COR-L47 (cell line): ENCODE data around the gene DRC3.

Experiments used
- DNase-seq: peaks from one replicate; lab custom pipeline; 2025; lab: John Stamatoyannopoulos, UW

DRC3 gene

GRCh38 chr17:18025241-18025944 is 52.7 kb downstream of the DRC3 start:
- DNase-seq, result no peak

GRCh38 chr17:18025945-18026776 is 53.5 kb downstream of the DRC3 start:
- peak; percentile 27 for DNase-seq

- DNase-seq, result no peak
These were observed 54.6 kb downstream of the DRC3 start for GRCh38 chr17:18027280-18027679.

GRCh38 chr17:18028114-18028951 is 55.7 kb downstream of the DRC3 start:
- peak; percentile 15 for DNase-seq

- DNase-seq, result no peak
These were observed 56.4 kb downstream of the DRC3 start for GRCh38 chr17:18028952-18029540.

- no peak for DNase-seq
These were observed 59.3 kb downstream of the DRC3 start for GRCh38 chr17:18031955-18032354.

GRCh38 chr17:18033442-18034099 is 60.9 kb downstream of the DRC3 start:
- peak; percentile 22 for DNase-seq

GRCh38 chr17:18035704-18036103 is 63.0 kb downstream of the DRC3 start:
- no peak for DNase-seq

GRCh38 chr17:18037486-18037885 is 64.8 kb downstream of the DRC3 start:
- DNase-seq, result no peak

GRCh38 chr17:18038149-18038850 is 65.6 kb downstream of the DRC3 start:
- no peak for DNase-seq

GRCh38 chr17:18038861-18039534 is 66.3 kb downstream of the DRC3 start, which contains the start of the genes ATPAF2 and GID4:
ATPAF2 (minus strand) TSS chr17:18039168; CDS start chr17:18039013, 155 bp downstream.
GID4 (plus strand) TSS chr17:18039408; CDS start chr17:18039465, 57 bp downstream.
- DNase-seq, result peak; percentile 91

- DNase-seq, result no peak
These were observed 67.0 kb downstream of the DRC3 start for GRCh38 chr17:18039535-18040260.

GRCh38 chr17:18040261-18040858 is 67.7 kb downstream of the DRC3 start:
- no peak for DNase-seq

GRCh38 chr17:18041776-18042175 is 69.1 kb downstream of the DRC3 start:
- no peak for DNase-seq

GRCh38 chr17:18042983-18043382 is 70.3 kb downstream of the DRC3 start:
- DNase-seq, result no peak

- DNase-seq, result no peak
These were observed 70.8 kb downstream of the DRC3 start for GRCh38 chr17:18043491-18043890.

GRCh38 chr17:18044609-18045008 is 71.9 kb downstream of the DRC3 start:
- no peak for DNase-seq

GRCh38 chr17:18045691-18046350 is 73.2 kb downstream of the DRC3 start:
- DNase-seq, result no peak
